Measurements from ENCODE around the gene PRKCZ.

PRKCZ gene

DNA sequence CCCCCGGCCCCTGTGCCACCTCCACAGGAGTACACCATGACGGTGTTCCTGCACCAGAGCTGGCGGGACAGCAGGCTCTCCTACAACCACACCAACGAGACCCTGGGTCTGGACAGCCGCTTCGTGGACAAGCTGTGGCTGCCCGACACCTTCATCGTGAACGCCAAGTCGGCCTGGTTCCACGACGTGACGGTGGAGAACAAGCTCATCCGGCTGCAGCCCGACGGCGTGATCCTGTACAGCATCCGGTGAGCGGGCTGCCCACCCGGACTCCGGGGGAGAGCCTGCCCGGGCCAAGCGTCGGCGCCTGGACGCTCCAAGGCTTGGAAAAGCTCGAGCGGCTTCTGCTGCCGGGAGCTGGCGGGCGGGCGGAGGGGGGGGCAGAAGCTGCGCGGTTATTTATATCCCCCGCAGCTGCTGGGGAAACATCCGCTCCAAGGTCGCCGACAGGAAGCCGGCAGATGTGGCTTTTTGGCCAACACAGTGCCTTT, 24.7 kb upstream of the PRKCZ start:
- DNase-seq = no peak

DNA sequence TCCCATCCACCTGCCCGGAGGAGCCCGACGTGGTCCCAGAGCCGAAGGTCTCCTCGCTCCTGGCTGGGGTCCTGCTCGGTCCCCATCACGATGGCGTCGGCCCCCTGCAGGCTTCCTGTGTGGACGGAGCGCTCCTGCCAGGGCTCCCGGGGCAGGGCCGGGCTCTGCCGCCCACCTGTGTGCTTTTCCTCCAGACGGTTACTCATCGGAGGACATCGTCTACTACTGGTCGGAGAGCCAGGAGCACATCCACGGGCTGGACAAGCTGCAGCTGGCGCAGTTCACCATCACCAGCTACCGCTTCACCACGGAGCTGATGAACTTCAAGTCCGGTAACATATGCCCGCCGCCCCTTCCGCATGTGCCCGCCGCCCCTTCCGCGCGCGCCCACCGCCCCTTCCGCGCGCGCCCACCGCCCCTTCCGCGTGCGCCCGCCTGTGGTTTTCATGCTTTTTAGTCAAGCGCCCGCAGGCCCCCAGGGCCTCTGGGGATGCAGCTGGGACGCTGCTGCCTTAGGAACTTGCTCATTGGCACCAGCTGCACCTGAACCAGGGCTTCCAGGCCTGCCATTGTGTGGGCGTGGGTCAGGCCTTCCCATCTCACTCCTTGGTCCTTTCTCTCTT, 22.1 kb upstream of the PRKCZ start:
- no peak for DNase-seq

DNA sequence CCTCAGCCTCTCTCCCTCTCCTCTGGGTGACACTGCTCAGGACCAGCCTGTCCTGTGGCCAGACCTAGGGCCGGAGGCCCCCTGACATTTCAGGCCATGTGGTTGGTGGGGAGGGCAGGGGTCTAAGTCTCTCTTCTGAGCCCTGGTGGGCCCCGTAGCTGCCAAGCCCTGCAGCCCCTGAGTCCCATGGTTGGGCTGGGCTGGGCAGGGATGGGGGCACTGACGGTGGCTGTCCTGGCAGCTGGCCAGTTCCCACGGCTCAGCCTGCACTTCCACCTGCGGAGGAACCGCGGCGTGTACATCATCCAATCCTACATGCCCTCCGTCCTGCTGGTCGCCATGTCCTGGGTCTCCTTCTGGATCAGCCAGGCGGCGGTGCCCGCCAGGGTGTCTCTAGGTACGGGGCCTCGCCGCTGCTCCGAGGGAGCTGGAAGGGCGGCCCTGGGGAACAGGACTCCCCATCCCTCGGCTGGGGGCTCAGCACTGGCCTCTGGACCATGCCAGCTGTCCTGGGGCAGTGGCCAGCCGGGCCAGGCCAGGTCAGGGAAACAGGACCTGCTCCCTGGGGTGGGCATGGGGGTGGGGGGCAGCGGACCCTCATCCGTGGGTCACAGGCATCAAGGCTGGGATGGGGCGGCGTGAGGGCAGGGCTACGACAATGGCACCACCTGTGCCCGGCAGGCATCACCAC, 21.2 kb upstream of the PRKCZ start:
- no peak for DNase-seq

DNA sequence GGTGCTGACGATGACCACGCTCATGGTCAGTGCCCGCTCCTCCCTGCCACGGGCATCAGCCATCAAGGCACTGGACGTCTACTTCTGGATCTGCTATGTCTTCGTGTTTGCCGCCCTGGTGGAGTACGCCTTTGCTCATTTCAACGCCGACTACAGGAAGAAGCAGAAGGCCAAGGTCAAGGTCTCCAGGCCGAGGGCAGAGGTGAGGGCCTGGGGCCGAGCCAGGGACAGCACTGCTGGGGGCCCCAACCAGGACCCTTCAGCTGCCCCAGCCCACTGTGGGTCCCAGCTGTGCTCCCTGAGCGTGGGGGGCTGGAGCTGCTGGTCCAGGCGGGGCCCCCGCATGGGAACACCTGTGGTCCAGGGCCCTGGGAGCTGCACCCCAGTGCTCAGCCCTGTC, 20.6 kb upstream of the PRKCZ start:
- DNase-seq = no peak

DNA sequence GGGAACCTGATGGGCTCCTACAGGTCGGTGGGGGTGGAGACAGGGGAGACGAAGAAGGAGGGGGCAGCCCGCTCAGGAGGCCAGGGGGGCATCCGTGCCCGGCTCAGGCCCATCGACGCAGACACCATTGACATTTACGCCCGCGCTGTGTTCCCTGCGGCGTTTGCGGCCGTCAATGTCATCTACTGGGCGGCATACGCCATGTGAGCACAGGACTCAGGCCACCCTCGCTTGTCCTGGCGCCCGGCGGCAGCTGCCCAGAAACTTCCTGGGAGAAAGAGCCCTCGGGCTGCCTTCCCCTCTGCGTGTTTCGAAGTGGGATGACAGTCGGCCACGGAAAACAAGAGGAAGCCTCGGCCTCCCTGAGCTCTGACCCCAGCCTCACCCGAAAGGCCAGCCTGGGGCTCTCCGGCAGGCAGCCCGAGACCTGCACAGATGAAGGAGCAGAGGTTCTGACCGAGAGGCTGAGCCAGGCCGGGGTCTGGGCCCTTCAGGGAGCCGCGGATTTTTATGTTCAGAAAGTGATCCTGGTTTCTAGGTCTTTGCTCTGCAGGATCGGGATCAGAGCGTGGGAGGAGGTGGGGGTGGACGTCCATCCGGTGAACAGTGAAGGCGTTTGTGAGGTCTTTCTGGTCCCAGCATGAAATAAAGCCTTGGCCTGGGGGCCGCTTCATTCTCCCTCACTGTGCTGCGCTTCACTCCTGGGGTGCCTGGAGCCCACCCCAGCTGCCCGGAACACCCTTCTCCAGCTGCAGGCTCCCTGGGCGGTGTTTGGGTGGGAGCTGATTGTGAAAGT, 19.9 kb upstream of the PRKCZ start:
- DNase-seq = no peak

DNA sequence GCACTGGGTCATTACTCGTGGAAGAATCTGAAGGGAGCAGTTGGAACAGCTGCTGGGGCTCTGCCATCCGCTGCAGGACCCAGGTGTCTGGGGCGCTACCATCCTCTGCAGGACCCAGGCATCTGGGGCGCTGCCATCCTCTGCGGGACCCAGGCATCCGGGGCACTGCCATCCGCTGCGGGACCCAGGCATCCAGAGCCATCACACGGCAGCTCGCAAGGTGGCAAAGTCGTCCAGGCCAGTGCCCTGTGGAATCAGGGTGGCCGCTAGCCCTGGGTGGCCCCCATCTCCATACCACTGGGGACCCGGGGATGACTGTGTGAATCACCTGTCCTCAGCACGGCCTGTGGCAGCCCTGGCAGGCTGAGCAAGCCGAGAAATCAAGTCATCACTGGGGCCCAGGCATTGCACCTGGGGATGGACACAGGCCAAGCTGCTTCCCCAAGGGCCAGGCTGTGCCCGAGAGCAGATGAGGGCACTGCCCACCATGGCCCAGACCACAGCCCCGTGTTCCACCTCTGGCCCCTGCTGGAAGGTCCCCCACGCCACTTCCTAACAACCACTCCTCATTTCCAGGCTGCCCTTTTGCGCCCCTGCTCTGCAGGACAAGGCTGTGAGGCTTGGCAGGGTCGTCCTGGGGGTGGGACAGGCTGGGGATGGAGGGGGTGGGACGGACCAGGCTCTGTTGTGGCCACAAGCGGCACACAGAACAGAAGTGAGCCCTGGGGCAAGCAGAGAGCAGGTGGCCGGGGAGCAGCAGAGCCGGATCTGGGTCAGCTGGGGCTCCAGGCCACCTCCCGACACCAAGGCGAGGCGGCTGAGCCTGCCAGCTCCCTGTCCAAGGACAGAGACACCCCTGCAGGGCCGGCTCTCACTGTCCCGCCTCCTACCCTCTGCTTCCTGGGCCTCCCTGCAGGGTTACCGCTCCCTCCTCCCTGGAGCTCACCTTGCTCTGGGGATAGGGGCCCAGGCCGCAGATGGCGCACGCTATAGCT, 18.4 kb upstream of the PRKCZ start:
- no peak for DNase-seq

DNA sequence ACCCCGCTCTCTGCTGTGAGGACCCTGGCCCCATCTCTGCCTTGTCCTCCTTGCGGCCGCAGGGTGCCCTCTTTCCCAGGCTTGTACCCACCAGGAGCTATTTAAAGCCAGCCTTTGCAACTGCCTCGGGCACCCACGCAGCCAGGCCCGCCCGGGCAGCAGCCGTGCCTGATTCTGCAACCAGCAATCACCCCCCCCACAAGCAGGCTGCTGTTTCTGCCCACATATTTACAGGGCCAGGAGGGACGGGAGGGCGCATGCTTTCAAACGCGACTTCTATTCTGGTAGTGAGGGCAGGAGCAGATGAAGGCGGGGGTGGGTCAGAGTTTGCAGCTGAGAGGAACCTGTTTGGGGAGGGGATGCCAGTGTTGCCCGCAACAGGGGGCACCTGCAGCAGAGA, 17.5 kb upstream of the PRKCZ start:
- no peak for DNase-seq

DNA sequence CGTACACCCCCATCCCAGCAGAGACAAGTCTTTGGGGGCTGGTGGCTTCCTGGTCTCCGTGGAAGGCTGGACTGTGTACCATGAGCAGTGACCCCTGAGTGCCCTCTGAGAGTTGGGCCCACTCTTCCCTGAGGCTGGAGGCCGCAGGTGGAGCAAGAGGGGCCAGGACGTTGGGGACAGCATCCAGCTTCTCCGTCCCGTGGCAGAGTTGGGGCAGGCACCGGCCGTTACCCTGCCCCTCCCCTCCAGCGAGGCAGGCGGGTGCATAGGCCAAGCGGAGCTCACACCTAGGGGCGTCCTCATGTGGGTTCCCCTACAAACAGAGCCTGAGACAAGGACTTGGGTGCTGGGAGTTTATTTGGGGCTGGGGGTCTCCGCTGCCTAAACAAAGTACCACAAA, 17.0 kb upstream of the PRKCZ start:
- no peak for DNase-seq

DNA sequence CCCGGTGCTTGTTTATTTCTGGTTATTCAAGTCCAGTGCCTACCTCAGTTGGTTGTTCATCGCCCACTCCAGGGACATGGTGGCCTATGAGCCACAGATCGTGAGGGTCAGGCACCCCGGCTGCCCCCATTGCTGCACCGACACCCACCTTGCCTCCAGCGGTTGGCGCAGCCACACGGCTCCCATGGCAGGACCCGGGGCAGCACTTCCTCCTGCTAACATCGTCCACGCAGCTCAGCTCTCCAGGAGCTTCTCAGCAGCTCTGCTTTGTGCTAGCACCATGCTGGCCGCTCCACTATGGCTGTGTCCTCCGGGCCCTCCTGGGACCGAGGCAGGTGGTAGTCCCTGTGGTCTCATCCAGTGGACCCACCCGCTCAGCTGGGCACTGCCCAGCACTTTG, 13.9 kb upstream of the PRKCZ start:
- no peak for DNase-seq

DNA sequence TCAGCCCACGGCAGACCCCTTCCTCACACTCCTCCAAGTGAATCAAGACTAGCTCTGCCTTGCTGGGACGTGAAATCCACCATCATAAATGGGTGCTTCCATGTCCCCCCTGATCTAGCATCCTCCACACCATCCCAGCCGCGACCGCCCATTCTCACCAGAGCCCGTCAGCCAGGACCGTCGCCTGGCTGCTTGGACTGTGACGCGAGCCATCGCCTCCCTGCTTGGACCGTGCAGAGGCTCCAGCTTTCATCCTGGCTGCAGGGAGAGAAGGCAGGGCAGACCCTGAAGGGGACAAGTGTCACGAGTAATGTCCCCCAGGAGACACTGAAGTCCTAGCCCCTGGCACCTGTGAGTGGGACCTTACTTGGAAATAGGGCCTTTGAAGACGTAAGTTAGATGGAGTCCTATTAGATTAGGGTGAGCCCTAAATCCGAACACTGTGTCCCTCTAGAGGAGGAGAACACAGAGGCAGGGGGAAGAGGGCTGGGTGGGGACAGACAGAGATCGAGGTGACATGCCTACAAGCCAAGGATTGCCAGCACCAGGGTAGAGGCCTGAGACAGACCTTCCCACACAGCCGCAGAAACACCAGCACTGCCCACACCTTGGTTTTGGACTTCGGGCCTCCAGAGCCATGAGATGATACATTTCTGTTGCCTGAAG, 12.8 kb upstream of the PRKCZ start:
- no peak for DNase-seq

DNA sequence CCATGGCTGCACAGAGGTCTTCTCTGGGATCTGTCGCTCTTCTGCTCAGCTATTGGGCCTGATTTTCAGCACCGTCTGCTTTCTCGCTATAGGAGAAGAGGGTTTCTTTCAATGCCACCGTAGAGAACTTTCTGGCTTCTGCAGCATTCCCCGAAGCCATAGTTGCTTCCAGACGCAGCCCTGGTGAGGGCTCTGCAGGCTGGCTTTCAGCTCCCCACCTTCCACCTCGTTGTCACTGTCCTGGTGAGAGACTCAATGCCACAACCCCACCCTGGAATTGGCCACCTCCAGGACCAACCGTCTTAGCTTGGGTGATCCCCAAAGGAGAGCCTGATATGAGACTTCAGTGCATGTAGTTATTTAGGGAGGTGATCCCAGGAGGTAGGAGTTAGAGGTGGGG, 12.0 kb upstream of the PRKCZ start:
- no peak for DNase-seq

DNA sequence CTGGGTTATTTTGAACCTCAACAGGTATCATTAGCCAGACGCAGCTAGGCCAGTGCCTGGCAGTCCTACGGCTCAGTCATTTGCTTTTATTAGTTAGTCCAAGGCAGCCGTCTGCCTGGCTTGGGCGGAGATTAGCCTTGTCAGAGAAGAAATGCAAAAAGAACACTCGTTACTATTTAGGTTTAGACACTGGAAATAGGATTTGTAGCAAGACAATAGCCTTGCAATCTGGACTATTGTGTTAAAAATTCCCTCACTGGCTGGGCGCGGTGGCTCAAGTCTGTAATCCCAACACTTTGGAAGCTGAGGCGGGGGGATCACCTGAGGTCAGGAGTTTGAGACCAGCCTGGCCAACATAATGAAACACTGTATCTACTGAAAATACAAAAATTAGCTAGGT, 11.0 kb upstream of the PRKCZ start:
- DNase-seq = no peak

DNA sequence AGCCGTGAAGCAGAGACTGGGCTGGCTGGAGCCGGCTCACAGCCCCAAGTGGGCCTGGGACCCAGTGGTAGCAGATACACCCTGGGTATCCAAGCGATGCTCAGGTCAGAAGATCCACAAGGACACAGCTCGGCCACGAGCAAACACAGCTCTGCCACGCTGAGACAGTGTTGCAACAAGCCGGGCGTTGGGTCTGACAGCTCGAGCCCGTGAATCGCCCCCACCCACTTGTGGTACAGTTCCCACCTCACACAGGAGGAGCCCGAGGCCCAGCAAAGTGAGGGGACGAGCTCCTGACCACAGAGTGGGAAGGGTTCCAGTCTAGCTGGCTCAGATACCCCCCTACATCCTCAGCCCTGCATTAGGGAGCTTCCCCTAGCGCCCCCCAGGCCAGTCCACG, 8.9 kb upstream of the PRKCZ start:
- DNase-seq = no peak

DNA sequence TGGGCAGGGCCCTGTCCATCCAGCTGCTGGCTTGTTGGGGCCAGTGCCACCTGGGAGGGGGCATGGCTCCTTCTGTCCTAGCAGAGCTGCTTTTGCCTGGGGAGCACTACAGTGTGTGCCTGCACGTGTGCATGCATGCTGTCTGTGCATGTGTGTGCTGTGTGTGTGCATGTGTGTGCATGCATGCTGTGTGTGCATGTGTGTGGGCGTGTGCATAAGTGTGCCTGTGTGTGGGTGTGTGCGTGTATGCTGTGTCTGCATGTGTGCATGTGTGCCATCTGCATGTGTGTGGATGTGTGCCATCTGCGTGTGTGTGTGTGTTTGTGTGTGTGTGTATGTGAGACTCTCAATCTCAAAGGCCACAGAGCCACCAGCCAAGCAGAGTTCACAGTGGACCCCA, 8.3 kb upstream of the PRKCZ start:
- no peak for DNase-seq

DNA sequence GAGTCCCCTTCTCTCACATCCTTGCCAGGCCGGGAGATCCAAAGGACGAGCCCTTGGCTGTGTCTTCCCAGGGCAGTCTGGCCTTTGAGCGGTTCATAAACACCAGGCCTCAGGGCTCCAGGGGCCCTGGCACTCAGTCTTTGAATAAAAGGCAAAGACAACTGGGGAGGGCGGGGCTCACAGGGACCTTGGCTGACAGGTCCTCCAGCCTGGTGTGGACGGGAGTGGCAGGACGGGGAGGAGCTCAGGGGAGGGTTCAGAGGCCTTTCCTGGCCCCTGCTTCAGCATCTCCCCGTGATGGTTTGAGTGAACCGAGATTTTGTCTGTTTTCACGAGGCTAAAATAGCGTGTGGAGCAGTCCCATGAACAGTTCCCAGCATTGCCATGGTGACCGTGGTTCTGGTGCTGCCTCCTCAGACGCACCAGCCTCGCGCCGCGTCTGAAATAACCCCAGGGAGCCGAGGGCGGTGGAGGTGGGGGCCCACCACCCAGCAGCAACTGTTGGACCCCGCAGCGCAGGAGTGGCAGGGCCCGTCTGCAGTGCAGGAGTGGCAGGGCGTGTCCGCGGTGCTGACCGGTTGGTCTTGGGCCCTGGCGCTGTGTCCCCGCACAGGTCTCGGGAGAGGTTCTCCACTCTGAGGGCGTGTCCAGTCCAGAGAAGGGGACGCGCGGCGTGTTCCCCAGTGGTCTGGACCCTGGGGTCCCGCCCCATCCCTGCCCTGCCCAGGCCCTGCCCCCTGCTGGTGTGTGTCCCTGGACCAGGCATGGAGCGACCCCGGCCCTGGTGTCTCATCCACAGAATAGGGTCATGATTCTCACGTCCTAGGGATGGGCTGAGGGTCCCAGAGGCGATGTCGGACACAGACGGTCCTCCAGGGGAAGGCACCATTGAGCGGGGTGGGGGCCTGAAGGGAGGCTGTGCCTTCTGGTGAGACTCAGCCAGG, 7.1 kb upstream of the PRKCZ start:
- DNase-seq = no peak

DNA sequence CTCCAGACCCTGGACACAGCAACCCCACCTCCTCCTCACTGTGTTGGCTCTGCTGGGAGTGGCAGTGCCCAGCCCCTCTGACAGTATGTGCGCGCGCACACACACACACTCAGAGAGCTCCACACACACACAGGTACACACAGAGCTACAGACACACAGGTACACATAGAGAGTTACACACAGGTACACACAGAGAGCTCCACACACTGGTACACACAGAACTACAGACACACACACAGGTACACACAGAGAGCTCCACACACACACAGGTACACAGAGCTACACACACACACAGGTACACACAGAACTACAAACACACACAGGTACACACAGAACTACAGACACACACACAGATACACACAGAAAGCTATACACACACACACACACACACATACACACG, 6.3 kb upstream of the PRKCZ start:
- DNase-seq = no peak

DNA sequence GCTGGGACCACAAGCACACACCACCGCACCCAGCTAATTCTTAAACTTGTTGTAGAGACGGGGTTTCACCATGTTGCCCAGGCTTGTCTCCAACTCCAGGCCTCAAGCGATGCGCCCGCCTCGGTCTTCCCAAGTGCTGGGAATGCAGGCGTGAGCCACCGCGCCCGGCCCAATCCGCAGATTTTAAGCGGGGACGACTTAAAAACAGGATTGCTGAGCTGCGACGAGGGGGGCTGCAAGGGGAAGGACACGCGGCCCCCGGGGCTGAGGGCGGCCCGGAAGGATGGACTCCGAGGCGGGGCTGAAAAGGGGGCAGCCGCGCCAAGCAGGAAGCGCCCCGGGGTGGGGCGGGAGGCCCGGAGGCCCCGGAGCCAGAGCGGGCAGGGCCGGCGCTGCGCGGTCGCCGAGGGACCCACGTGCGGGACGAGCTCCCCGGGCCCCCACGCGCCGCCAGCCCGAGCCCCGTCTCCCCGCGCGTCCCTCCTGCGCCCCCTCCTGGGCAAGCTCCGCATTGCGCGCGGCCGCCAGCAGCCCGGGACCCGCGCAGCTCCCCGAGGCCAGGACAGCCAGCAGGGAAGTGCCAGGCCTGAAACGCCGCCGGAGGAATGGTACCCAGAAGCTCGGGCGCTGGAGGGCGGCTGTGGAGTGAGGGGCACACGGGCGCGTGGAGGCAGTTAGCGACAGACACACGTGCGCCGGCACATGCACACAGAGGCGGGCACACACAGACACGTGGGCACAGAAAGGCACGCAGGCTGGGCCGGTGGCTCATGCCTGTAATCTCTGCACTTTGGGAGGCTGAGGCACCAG, 5.5 kb upstream of the PRKCZ start:
- DNase-seq = peak in 1 of 2 experiments; percentile 45

DNA sequence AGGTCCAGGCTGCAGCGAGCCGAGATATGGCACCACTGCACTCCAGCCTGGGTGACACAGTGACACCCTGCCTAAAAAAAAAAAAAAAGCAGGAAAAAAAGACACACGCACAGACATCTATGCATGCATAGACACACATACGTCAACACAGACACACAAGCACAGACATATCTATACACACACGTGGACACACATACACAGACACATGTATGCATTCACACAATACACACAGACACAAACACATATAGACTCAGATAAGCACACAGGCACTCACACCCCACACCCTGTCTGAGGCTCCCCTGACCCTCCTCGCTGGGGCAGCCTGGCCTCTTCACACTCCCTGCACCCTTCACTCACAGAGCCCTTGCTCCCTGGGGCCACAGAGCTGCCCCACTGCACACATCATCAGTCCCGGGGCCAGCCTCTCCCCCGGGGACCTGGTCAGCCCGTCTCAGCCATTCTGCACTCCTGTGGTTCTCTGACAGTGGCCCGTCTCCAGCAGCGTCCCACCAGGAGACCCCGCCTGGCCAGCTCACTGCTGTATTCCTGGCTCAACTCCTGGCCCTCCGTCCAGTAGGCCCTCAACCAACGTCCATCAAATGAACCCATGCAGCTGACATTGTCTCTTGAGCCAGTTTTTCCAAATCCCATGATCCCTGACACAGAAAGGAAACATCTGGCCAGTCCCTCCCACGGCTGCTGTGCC, 4.6 kb upstream of the PRKCZ start:
- DNase-seq = no peak

DNA sequence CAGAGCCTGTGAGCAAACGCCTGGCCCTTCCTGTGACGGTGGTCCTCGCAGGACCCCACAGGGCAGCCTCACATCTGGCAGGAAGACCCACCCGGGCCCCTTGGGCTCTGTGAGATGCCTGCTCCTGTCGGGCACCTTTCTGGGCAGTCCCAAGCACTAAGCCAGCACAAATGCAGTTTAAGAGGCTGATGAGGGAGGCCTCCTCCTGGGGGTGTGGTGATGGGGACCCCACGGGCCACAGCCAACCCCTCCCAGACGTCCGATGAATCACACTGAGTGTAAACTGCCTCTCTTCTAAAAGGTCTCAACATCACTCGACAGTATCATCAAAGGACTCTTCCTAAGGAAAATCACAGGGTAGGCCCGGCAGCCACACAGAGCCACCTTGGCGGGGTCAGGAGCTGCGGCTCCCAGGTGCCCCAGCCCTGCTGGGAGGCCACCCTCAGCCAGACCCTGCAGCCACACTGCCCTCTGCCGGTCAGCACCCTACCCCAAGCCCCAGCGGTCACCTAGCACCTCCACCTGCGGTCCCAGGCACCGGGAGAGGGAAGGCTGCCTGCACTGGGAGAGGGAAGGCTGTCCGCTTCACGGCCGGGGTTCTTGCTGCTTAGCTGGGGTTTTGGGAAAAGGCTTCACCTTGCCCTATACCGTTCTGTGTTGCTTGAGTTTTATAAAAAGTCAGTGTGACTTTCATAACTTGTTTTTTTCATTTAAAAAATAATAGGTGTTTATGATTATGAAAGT, 3.9 kb upstream of the PRKCZ start:
- no peak for DNase-seq

Measured in NCI-H446 (cell line).